H9 (cell line): Measurements from ENCODE around the gene PRPF18. TPM values are rescaled to one million over a fixed set of nuclear protein-coding genes. Genes with fewer than 3 reads are reported as not detected.

Experiments used
- DNase-seq: peaks from one replicate; pipeline ENCODE4 v3.0.0-alpha.2; 2017
- H2AFZ ChIP-seq: one replicate; pipeline ENCODE4 v1.6.1; 2013; ENCODE audit warnings: mild to moderate bottlenecking, low read length, control low read depth, moderate library complexity
- H2AK5ac ChIP-seq: 2 replicates; pipeline ENCODE4 v1.6.1; 2013; ENCODE audit warnings: low read length, control low read depth, mixed read lengths; ENCODE audit not compliant: insufficient read length
- H2BK120ac ChIP-seq: one replicate; pipeline ENCODE4 v1.6.1; 2013; ENCODE audit warnings: low read depth, mild to moderate bottlenecking, low read length, control low read depth, inconsistent platforms; ENCODE audit not compliant: poor library complexity, severe bottlenecking
- H2BK12ac ChIP-seq: 2 replicates; pipeline ENCODE4 v1.6.1; 2013; ENCODE audit warnings: low read length, control low read depth, mixed read lengths, low read depth; ENCODE audit not compliant: insufficient read length
- H2BK15ac ChIP-seq: 2 replicates; pipeline ENCODE4 v1.6.1; 2013; ENCODE audit warnings: low read depth, low read length, control low read depth
- H2BK20ac ChIP-seq: one replicate; pipeline ENCODE4 v1.6.1; 2013; ENCODE audit warnings: low read depth, mild to moderate bottlenecking, low read length, control low read depth, inconsistent platforms; ENCODE audit not compliant: poor library complexity, severe bottlenecking
- H2BK5ac ChIP-seq: 2 replicates; pipeline ENCODE4 v1.6.1; 2013; ENCODE audit warnings: low read length, control low read depth, mixed read lengths; ENCODE audit not compliant: insufficient read length
- H3K14ac ChIP-seq: 2 replicates; pipeline ENCODE4 v1.6.1; 2013; ENCODE audit warnings: low read length, control low read depth; ENCODE audit not compliant: insufficient read depth
- H3K18ac ChIP-seq: 2 replicates; pipeline ENCODE4 v1.6.1; 2013; ENCODE audit warnings: low read depth, mild to moderate bottlenecking, mixed read lengths, low read length, control low read depth; ENCODE audit not compliant: insufficient read length
- H3K23ac ChIP-seq: 2 replicates; pipeline ENCODE4 v1.6.1; 2013; ENCODE audit warnings: low read length, control low read depth, mixed read lengths, low read depth; ENCODE audit not compliant: insufficient read length
- H3K23me2 ChIP-seq: 2 replicates; pipeline ENCODE4 v1.6.1; 2013; ENCODE audit warnings: low read depth, mild to moderate bottlenecking, mixed read lengths, low read length, control low read depth; ENCODE audit not compliant: insufficient read length, poor library complexity, severe bottlenecking
- H3K27ac ChIP-seq: 2 replicates; pipeline ENCODE4 v1.5.1; 2013; ENCODE audit warnings: low read length, control low read depth, mixed read lengths, low read depth; ENCODE audit not compliant: insufficient read length
- H3K27me3 ChIP-seq: 2 replicates; pipeline ENCODE4 v1.6.1; 2013; ENCODE audit warnings: low read length, control low read depth, inconsistent platforms; ENCODE audit not compliant: insufficient read depth
- H3K4ac ChIP-seq: 2 replicates; pipeline ENCODE4 v1.6.1; 2013; ENCODE audit warnings: low read depth, mild to moderate bottlenecking, control low read depth, inconsistent platforms, low read length, moderate library complexity
- H3K4me1 ChIP-seq: 2 replicates; pipeline ENCODE4 v1.6.1; 2013; ENCODE audit warnings: low read length, control low read depth, inconsistent platforms; ENCODE audit not compliant: insufficient read depth
- H3K4me2 ChIP-seq: 2 replicates; pipeline ENCODE4 v1.6.1; 2013; ENCODE audit warnings: low read length, control low read depth, mixed read lengths; ENCODE audit not compliant: insufficient read length, insufficient read depth
- H3K56ac ChIP-seq: 2 replicates; pipeline ENCODE4 v1.6.1; 2013; ENCODE audit warnings: low read depth, mild to moderate bottlenecking, mixed read lengths, low read length, control low read depth; ENCODE audit not compliant: insufficient read length
- H3K79me1 ChIP-seq: 2 replicates; pipeline ENCODE4 v1.6.1; 2013; ENCODE audit warnings: low read depth, mild to moderate bottlenecking, moderate library complexity, low read length, control low read depth, inconsistent platforms; ENCODE audit not compliant: insufficient read depth, poor library complexity, severe bottlenecking
- H3K79me2 ChIP-seq: 2 replicates; pipeline ENCODE4 v1.6.1; 2013; ENCODE audit warnings: low read length, control low read depth, inconsistent platforms; ENCODE audit not compliant: insufficient read depth
- H3K9ac ChIP-seq: 2 replicates; pipeline ENCODE4 v1.6.1; 2013; ENCODE audit warnings: low read length, control low read depth, mixed read lengths; ENCODE audit not compliant: insufficient read length; ENCODE audit errors: extremely low read depth
- H3K9me3 ChIP-seq: one replicate; pipeline ENCODE4 v1.6.1; 2013; ENCODE audit warnings: low read depth, low read length, inconsistent platforms; ENCODE audit not compliant: control insufficient read depth
- H3T11ph ChIP-seq: one replicate; pipeline ENCODE4 v1.6.1; 2013; ENCODE audit warnings: mild to moderate bottlenecking, low read length, control low read depth, inconsistent platforms
- H4K20me1 ChIP-seq: one replicate; pipeline ENCODE4 v1.6.1; 2013; ENCODE audit not compliant: control insufficient read depth, insufficient read length, insufficient read depth
- H4K5ac ChIP-seq: 2 replicates; pipeline ENCODE4 v1.6.1; 2013; ENCODE audit warnings: low read depth, mild to moderate bottlenecking, mixed read lengths, low read length, control low read depth; ENCODE audit not compliant: insufficient read length
- H4K8ac ChIP-seq: replicated peaks from 2 replicates; pipeline ENCODE4 v1.6.1; 2013; ENCODE audit warnings: low read length, control low read depth, mixed read lengths, low read depth; ENCODE audit not compliant: insufficient read length
- H4K91ac ChIP-seq: 2 replicates; pipeline ENCODE4 v1.6.1; 2013; ENCODE audit warnings: low read depth, mild to moderate bottlenecking, moderate library complexity, mixed read lengths, low read length, control low read depth; ENCODE audit not compliant: insufficient read length
- H3K27ac Mint-ChIP-seq, 3 experiments: 2 replicates in 2 of 3; 3 replicates in 1 of 3; pipeline ENCODE4 v1.8.0; 2020 to 2021; ENCODE audit warnings: mixed read lengths in 3 of 3, mild to moderate bottlenecking in 1 of 3, moderate library complexity in 1 of 3
- H3K27me3 Mint-ChIP-seq: 2 replicates; pipeline ENCODE4 v1.8.0; 2021; ENCODE audit warnings: low read depth, mild to moderate bottlenecking, moderate library complexity, mixed read lengths
- H3K36me3 Mint-ChIP-seq, 3 experiments: 2 replicates in 2 of 3; 3 replicates in 1 of 3; pipeline ENCODE4 v1.8.0; 2020 to 2021; ENCODE audit warnings: low read depth in 3 of 3, mixed read lengths in 3 of 3; ENCODE audit not compliant: insufficient read depth in 1 of 3
- H3K4me1 Mint-ChIP-seq, 2 experiments: 2 replicates each; pipeline ENCODE4 v1.8.0; 2020; ENCODE audit warnings: mixed read lengths in 2 of 2
- H3K4me3 Mint-ChIP-seq, 2 experiments: 2 replicates in 1 of 2; 3 replicates in 1 of 2; pipeline ENCODE4 v1.8.0; 2020 to 2021; ENCODE audit warnings: mild to moderate bottlenecking in 2 of 2, mixed read lengths in 2 of 2, moderate library complexity in 1 of 2
- H3K9me3 Mint-ChIP-seq, 2 experiments: 2 replicates in 1 of 2; 3 replicates in 1 of 2; pipeline ENCODE4 v1.8.0; 2020; ENCODE audit warnings: mild to moderate bottlenecking in 2 of 2, mixed read lengths in 2 of 2, moderate library complexity in 1 of 2
- CTCF ChIP-seq: fragments of 200-600 bp; sonication (generic); conservative IDR thresholded peaks from 3 replicates; pipeline ENCODE4 v1.8.0; 2021; ENCODE audit warnings: antibody characterized with exemption, mild to moderate bottlenecking
- WGBS: extraction: QIAGEN DNeasy Blood & Tissue Kit; methylation state at CpG from one replicate; pipeline ENCODE4 v1.1.7; 2013; ENCODE audit warnings: missing lambda C conversion rate, low lambda C conversion rate, mixed read lengths; ENCODE audit not compliant: insufficient read length; ENCODE audit errors: extremely low coverage; 5-methylcytosine and 5-hydroxymethylcytosine counted together
- total RNA-seq: library from RNA; stranded (reverse); gene quantifications from 2 replicates; pipeline ENCODE4 v1.2.1, GENCODE V29; 2021

PRPF18 gene
- total RNA-seq, 1 experiment from 2014 or later, result 17.1 TPM

- Histone ChIP-seq H2BK5ac (no peak overlapping the region), H3K14ac (no peak overlapping the region), H3K27ac (no peak overlapping the region), H3K79me1 (no peaks in the 10 kb centered on the region), H2AFZ (no peak overlapping the region), H3K9me3 (no peaks in the 10 kb centered on the region), H3K27me3 (no peaks in the 10 kb centered on the region), H3K79me2 (no peaks in the 10 kb centered on the region), H4K91ac (no peak overlapping the region), H3K56ac (no peak overlapping the region), H2BK20ac (no peak overlapping the region), H3K23ac (no peak overlapping the region), H3K23me2 (no peaks in the 10 kb centered on the region), H3K4me2 (no peak overlapping the region), H4K5ac (no peak overlapping the region), H3T11ph (no peak overlapping the region), H2BK12ac (no peak overlapping the region), H3K4me1 (peaks cover 5% of the 10 kb centered on the region; the same call in 1 of the 2 replicates), H3K18ac (no peak overlapping the region), H2BK15ac (no peak overlapping the region), H3K9ac (no peak overlapping the region), H4K20me1 (no peaks in the 10 kb centered on the region), H4K8ac (no peak overlapping the region), H2AK5ac (no peak overlapping the region), H2BK120ac (no peak overlapping the region), H3K4ac (no peak overlapping the region)
- no peaks in the 10 kb centered on the region for H3K9me3 Mint-ChIP-seq
- WGBS, result no CpG with 5 or more reads among the region's 2 CpGs
- peaks cover 6 to 8% of the 10 kb centered on the region in 2 experiments for H3K4me1 Mint-ChIP-seq
- H3K4me3 Mint-ChIP-seq, result no peak overlapping the region
- DNase-seq, result no peak
- H3K27me3 Mint-ChIP-seq, result no peaks in the 10 kb centered on the region
- TF ChIP-seq CTCF, result no peak
- no peak overlapping the region for H3K27ac Mint-ChIP-seq
- H3K36me3 Mint-ChIP-seq, result peaks cover 0 to 11% (median 10%) of the 10 kb centered on the region in 3 experiments; a peak in 5 of 7 replicates
Measured at GRCh38 chr10:13604357-13605040, 17.7 kb downstream of the PRPF18 start.
